CD4-positive, alpha-beta memory T cell (primary cell): ENCODE measurements around the gene CCR2. TPM values are rescaled to one million over a fixed set of nuclear protein-coding genes. Genes with fewer than 3 reads are reported as not detected.
A peak's percentile ranks its signal among the peaks of the same experiment; 100 is the strongest.

Source experiments
- CTCF ChIA-PET: fragments of 350-600 bp; sonication (Branson Sonifier 250); formaldehyde crosslinking; loops from one replicate; lab custom pipeline; 2021; ENCODE audit warnings: inconsistent platforms; ENCODE audit not compliant: partially characterized antibody; lab: Charles Lee
- POLR2A ChIA-PET: fragments of 350-600 bp; sonication (Branson Sonifier 250); formaldehyde crosslinking; loops from one replicate; lab custom pipeline; 2021; ENCODE audit not compliant: partially characterized antibody; lab: Charles Lee
- DNase-seq, 5 donors: peaks; one replicate each; pipeline versions ENCODE4 v3.0.0 to v3.0.0-alpha.2; 2020 to 2022; ENCODE audit warnings: mixed read lengths in 1 of 5
- H3K27ac ChIP-seq: one replicate; pipeline ENCODE4 v1.7.0; 2013; ENCODE audit warnings: low read depth, low read length
- H3K27me3 ChIP-seq: 2 replicates; pipeline ENCODE4 v1.7.0; 2013; ENCODE audit warnings: mild to moderate bottlenecking, low read length, moderate library complexity; ENCODE audit not compliant: insufficient read depth
- H3K36me3 ChIP-seq: 2 replicates; pipeline ENCODE4 v1.7.0; 2013; ENCODE audit warnings: mild to moderate bottlenecking, low read length, moderate library complexity; ENCODE audit not compliant: insufficient read depth
- H3K4me1 ChIP-seq: 2 replicates; pipeline ENCODE4 v1.7.0; 2013; ENCODE audit warnings: mild to moderate bottlenecking, low read length, moderate library complexity; ENCODE audit not compliant: insufficient read depth
- H3K4me3 ChIP-seq, 2 donors: one replicate each; pipeline ENCODE4 v1.7.0; 2013; ENCODE audit warnings: low read length in 2 of 2, mild to moderate bottlenecking in 1 of 2
- H3K9me3 ChIP-seq, 2 donors: one replicate each; pipeline ENCODE4 v1.7.0; 2013; ENCODE audit warnings: low read length in 2 of 2, control low read depth in 1 of 2; ENCODE audit not compliant: control insufficient read depth in 1 of 2
- H3K27ac Mint-ChIP-seq, 7 donors: one replicate each; pipeline ENCODE4 v1.8.0; 2020 to 2021; ENCODE audit warnings: mixed read lengths in 7 of 7, mild to moderate bottlenecking in 6 of 7, inconsistent platforms in 3 of 7, moderate library complexity in 3 of 7
- H3K27me3 Mint-ChIP-seq, 2 donors: one replicate each; pipeline ENCODE4 v1.8.0; 2020 to 2021; ENCODE audit warnings: mixed read lengths in 2 of 2
- H3K36me3 Mint-ChIP-seq, 2 donors: one replicate each; pipeline ENCODE4 v1.8.0; 2020 to 2021; ENCODE audit warnings: mixed read lengths in 2 of 2, inconsistent platforms in 1 of 2, mild to moderate bottlenecking in 1 of 2
- H3K4me1 Mint-ChIP-seq, 4 donors: one replicate each; pipeline ENCODE4 v1.8.0; 2020 to 2021; ENCODE audit warnings: mixed read lengths in 4 of 4, mild to moderate bottlenecking in 1 of 4
- H3K4me3 Mint-ChIP-seq, 8 donors: one replicate each; pipeline ENCODE4 v1.8.0; 2020 to 2021; ENCODE audit warnings: mixed read lengths in 8 of 8, mild to moderate bottlenecking in 7 of 8, moderate library complexity in 6 of 8, inconsistent platforms in 3 of 8
- H3K9me3 Mint-ChIP-seq, 8 donors: one replicate each; pipeline ENCODE4 v1.8.0; 2020 to 2021; ENCODE audit warnings: mixed read lengths in 8 of 8, mild to moderate bottlenecking in 5 of 8, inconsistent platforms in 3 of 8, moderate library complexity in 1 of 8
- intact Hi-C: fragments of 100-400 bp; cut with micrococcal nuclease; formaldehyde crosslinking; loops from one replicate; pipeline ENCODE4 v1.15.1; 2023
- polyA plus RNA-seq, 2 donors: library from polyadenylated mRNA; unstranded; fragments of 300-500 nt; fragmentation: Illumina TruSeq; gene quantifications; one replicate each; pipeline ENCODE4 v1.2.3, GENCODE V29; 2021
- total RNA-seq, 2 experiments: library from RNA; stranded (reverse); gene quantifications; one replicate each; pipeline ENCODE4 v1.2.3, GENCODE V29; 2021

CCR2 gene
- 10 to 100 TPM; 16.3 to 18.4 TPM for total RNA-seq
- polyA plus RNA-seq: 10 to 100 TPM; 39.7 to 64.7 TPM

- Histone ChIP-seq H3K4me3 (peak within 1 kb of the TSS; percentile 18 to 55), H3K27ac (peak within 1 kb of the TSS; percentile 54)
- peak in 1 of 5 donors; percentile 58 for DNase-seq
Measured at GRCh38 chr3:46353647-46354410, at the start of gene CCR2. Gene CCR2, plus strand, starts transcription at chr3:46354111. Its CDS starts 3,417 bp downstream, at chr3:46357528.

GRCh38 chr3:46304739-46305138 lies 49.2 kb upstream of the CCR2 start:
- DNase-seq: no peak
- intact Hi-C loops: no loop called here
- peaks cover 28% of the 10 kb centered on the region for H3K4me1 ChIP-seq
- no peaks in the 10 kb centered on the region for H3K27me3 ChIP-seq
- peaks cover 24 to 50% (median 34%) of the 10 kb centered on the region in 4 donors for H3K4me1 Mint-ChIP-seq
- POLR2A ChIA-PET: interaction anchor here (1.0 kb wide), 1 partner anchor 49 kb away, joined by 3 read pairs; the partner anchor contains the start of gene CCR2
- H3K36me3 Mint-ChIP-seq: no peaks in the 10 kb centered on the region
- no peak overlapping the region for H3K27ac ChIP-seq
- no peaks in the 10 kb centered on the region for H3K27me3 Mint-ChIP-seq
- no peak overlapping the region for H3K4me3 ChIP-seq
- peak overlapping the region in 1 of 7 donors; percentile 2 for H3K27ac Mint-ChIP-seq
- no peaks in the 10 kb centered on the region for H3K36me3 ChIP-seq
- peak overlapping the region in 1 of 8 donors; percentile 25 for H3K4me3 Mint-ChIP-seq
- no peaks in the 10 kb centered on the region for H3K9me3 ChIP-seq
- H3K9me3 Mint-ChIP-seq: no peaks in the 10 kb centered on the region
- CTCF ChIA-PET: interaction anchor here (1.5 kb wide), 1 partner anchor 9 kb away, joined by 3 read pairs; no protein-coding TSS in a partner anchor

More at GRCh38 chr3:46353647-46354410, at the start of gene CCR2:
- ChIA-PET POLR2A (interaction anchor here (0.7 to 9.7 kb wide), 10 partner anchors 17 to 374 kb away, joined by 3 to 109 read pairs (median 4); partner anchors contain the start of gene CCR5), CTCF (interaction anchor here (1.0 to 9.4 kb wide), 7 partner anchors 10 to 77 kb away, joined by 3 to 91 read pairs (median 4); partner anchors contain the start of gene CCR5)
- Histone ChIP-seq H3K9me3 (no peaks in the 10 kb centered on the region), H3K4me1 (peaks cover 91% of the 10 kb centered on the region), H3K27me3 (no peaks in the 10 kb centered on the region), H3K36me3 (no peaks in the 10 kb centered on the region)
- H3K4me3 Mint-ChIP-seq: peak within 1 kb of the TSS; percentile 85 to 95 (median 88)
- H3K27ac Mint-ChIP-seq: peak within 1 kb of the TSS; percentile 68 to 94 (median 87)
- no peaks in the 10 kb centered on the region for H3K9me3 Mint-ChIP-seq
- H3K36me3 Mint-ChIP-seq: peaks cover 24 to 35% of the 10 kb centered on the region in 2 donors
- peaks cover 60 to 100% (median 84%) of the 10 kb centered on the region in 4 donors for H3K4me1 Mint-ChIP-seq
- intact Hi-C loops: no loop called here
- H3K27me3 Mint-ChIP-seq: no peaks in the 10 kb centered on the region

- no peaks in the 10 kb centered on the region for H3K36me3 ChIP-seq
- Mint-ChIP-seq H3K4me3 (no peak overlapping the region), H3K4me1 (peaks cover 0 to 8% (median 2%) of the 10 kb centered on the region in 4 donors), H3K36me3 (no peaks in the 10 kb centered on the region), H3K27ac (no peak overlapping the region), H3K27me3 (no peaks in the 10 kb centered on the region), H3K9me3 (peaks cover 0 to 5% (median 3%) of the 10 kb centered on the region in 8 donors)
- no peaks in the 10 kb centered on the region for H3K9me3 ChIP-seq
- DNase-seq: no peak
- no peaks in the 10 kb centered on the region for H3K27me3 ChIP-seq
- H3K4me1 ChIP-seq: peaks cover 6% of the 10 kb centered on the region
- ChIA-PET CTCF (interaction anchor here (1.0 to 2.7 kb wide), 2 partner anchors 10 to 56 kb away, joined by 6 to 14 read pairs; no protein-coding TSS in a partner anchor), POLR2A (interaction anchor here (1.7 kb wide), 1 partner anchor 13 kb away, joined by 7 read pairs; no protein-coding TSS in a partner anchor)
- intact Hi-C loops: no loop called here
- no peak overlapping the region for H3K27ac ChIP-seq
- no peak overlapping the region for H3K4me3 ChIP-seq
Measured at GRCh38 chr3:46312991-46313390, 40.9 kb upstream of the CCR2 start.

- no peaks in the 10 kb centered on the region for H3K36me3 Mint-ChIP-seq
- Histone ChIP-seq H3K27ac (no peak overlapping the region), H3K36me3 (no peaks in the 10 kb centered on the region), H3K4me3 (no peak overlapping the region), H3K4me1 (peaks cover 6% of the 10 kb centered on the region), H3K27me3 (no peaks in the 10 kb centered on the region), H3K9me3 (no peaks in the 10 kb centered on the region)
- intact Hi-C loops: no loop called here
- no peak overlapping the region for H3K4me3 Mint-ChIP-seq
- no peaks in the 10 kb centered on the region for H3K27me3 Mint-ChIP-seq
- H3K9me3 Mint-ChIP-seq: peaks cover 0 to 6% (median 3%) of the 10 kb centered on the region in 8 donors
- no peak for DNase-seq
- peaks cover 0 to 8% (median 2%) of the 10 kb centered on the region in 4 donors for H3K4me1 Mint-ChIP-seq
- no peak overlapping the region for H3K27ac Mint-ChIP-seq
- POLR2A ChIA-PET: no interaction called here
- CTCF ChIA-PET: interaction anchor here (0.8 kb wide), 1 partner anchor 53 kb away, joined by 4 read pairs; no protein-coding TSS in a partner anchor
Measured at GRCh38 chr3:46314517-46314916, 39.4 kb upstream of the CCR2 start.

- peaks cover 0 to 8% (median 2%) of the 10 kb centered on the region in 4 donors for H3K4me1 Mint-ChIP-seq
- Histone ChIP-seq H3K9me3 (no peaks in the 10 kb centered on the region), H3K27me3 (no peaks in the 10 kb centered on the region), H3K4me1 (peaks cover 6% of the 10 kb centered on the region), H3K4me3 (no peak overlapping the region), H3K36me3 (no peaks in the 10 kb centered on the region), H3K27ac (no peak overlapping the region)
- H3K27me3 Mint-ChIP-seq: peaks cover 0 to 2% of the 10 kb centered on the region in 2 donors
- DNase-seq: no peak
- CTCF ChIA-PET: no interaction called here
- intact Hi-C loops: no loop called here
- no peak overlapping the region for H3K4me3 Mint-ChIP-seq
- H3K36me3 Mint-ChIP-seq: no peaks in the 10 kb centered on the region
- POLR2A ChIA-PET: no interaction called here
- no peak overlapping the region for H3K27ac Mint-ChIP-seq
- H3K9me3 Mint-ChIP-seq: peaks cover 0 to 6% (median 3%) of the 10 kb centered on the region in 8 donors
Measured at GRCh38 chr3:46316206-46316605, 37.7 kb upstream of the CCR2 start.

GRCh38 chr3:46318207-46318927 lies 35.5 kb upstream of the CCR2 start:
- H3K27me3 ChIP-seq: no peaks in the 10 kb centered on the region
- intact Hi-C loops: no loop called here
- Mint-ChIP-seq H3K27ac (no peak overlapping the region), H3K4me3 (no peak overlapping the region), H3K4me1 (peaks cover 0 to 8% (median 2%) of the 10 kb centered on the region in 4 donors), H3K27me3 (peaks cover 0 to 2% of the 10 kb centered on the region in 2 donors), H3K9me3 (peaks cover 0 to 6% (median 3%) of the 10 kb centered on the region in 8 donors), H3K36me3 (no peaks in the 10 kb centered on the region)
- H3K27ac ChIP-seq: no peak overlapping the region
- POLR2A ChIA-PET: no interaction called here
- no peaks in the 10 kb centered on the region for H3K9me3 ChIP-seq
- H3K36me3 ChIP-seq: no peaks in the 10 kb centered on the region
- DNase-seq: no peak
- no peak overlapping the region for H3K4me3 ChIP-seq
- CTCF ChIA-PET: no interaction called here
- peaks cover 6% of the 10 kb centered on the region for H3K4me1 ChIP-seq
